ENCODE data around the gene ASPA.

- TF ChIP-seq CTCF (conservative IDR thresholded peaks at IDR 0.05; ENCODE audit: low read depth, low read length) = peak; percentile 94
- no peak for TF ChIP-seq EZH2 (IDR thresholded peaks at IDR 0.05; ENCODE audit: borderline replicate concordance, low read depth, low read length, poor library complexity, severe bottlenecking)
Observed at GRCh38 chr17:3535253-3535995, 59.6 kb downstream of the ASPA start.

Data from A673 (cell line).